DMS53 treated with DMSO at 0.1 percent for 48 hours (cell line): Measurements from ENCODE around the gene SESN3.
"Not testable (repeated sequence)": the region's sequence is repeated elsewhere in the genome, so short reads cannot be mapped to it uniquely, and the experiment has no call there.

Experiments
- DNase-seq: peaks from one replicate; lab custom pipeline; 2025; ENCODE audit not compliant: unreplicated experiment; lab: John Stamatoyannopoulos, UW

Gene SESN3, protein sequence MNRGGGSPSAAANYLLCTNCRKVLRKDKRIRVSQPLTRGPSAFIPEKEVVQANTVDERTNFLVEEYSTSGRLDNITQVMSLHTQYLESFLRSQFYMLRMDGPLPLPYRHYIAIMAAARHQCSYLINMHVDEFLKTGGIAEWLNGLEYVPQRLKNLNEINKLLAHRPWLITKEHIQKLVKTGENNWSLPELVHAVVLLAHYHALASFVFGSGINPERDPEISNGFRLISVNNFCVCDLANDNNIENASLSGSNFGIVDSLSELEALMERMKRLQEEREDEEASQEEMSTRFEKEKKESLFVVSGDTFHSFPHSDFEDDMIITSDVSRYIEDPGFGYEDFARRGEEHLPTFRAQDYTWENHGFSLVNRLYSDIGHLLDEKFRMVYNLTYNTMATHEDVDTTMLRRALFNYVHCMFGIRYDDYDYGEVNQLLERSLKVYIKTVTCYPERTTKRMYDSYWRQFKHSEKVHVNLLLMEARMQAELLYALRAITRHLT

DNA sequence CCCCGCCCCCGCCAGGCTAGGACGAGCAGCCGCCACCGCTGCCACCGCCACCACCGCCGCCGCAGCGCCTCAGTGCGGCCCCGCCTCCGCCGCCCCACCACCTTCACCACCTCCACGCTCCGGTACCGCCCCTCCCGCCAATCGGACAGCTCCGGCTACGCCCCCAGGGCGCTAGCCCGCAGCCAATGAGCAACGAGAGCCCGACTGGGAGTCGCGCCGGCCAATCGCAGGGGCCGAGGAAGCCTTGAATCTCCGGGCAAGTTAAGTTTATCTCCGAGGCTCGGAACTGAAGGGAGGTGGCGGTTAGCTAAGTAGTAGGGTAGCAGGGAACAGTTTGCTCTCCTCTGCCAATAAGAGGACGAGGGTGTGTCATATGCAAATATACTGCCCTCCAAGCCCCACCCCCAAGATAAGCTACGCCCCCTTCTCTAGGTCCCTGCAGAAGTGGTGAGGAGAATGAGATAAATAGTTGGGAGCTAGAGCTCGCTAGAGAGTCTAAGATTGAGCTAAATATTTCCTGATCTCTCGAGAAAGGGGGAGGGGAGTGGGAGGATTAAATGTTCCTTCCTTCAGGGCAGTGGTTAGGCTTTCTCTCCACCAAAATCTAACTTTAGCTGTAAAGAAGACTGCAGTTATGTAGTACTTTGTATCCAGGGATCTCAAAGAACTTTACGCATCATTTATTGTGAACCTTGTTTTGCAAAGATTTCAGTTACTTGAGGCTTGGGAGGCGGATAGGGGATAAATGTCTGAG lies at the start of gene SESN3:
Gene SESN3, minus strand, starts transcription at position 76 of the 754 bp plus-strand sequence. CDS start 342 bp downstream, outside the sequence.
- peak; percentile 100 for DNase-seq

DNA sequence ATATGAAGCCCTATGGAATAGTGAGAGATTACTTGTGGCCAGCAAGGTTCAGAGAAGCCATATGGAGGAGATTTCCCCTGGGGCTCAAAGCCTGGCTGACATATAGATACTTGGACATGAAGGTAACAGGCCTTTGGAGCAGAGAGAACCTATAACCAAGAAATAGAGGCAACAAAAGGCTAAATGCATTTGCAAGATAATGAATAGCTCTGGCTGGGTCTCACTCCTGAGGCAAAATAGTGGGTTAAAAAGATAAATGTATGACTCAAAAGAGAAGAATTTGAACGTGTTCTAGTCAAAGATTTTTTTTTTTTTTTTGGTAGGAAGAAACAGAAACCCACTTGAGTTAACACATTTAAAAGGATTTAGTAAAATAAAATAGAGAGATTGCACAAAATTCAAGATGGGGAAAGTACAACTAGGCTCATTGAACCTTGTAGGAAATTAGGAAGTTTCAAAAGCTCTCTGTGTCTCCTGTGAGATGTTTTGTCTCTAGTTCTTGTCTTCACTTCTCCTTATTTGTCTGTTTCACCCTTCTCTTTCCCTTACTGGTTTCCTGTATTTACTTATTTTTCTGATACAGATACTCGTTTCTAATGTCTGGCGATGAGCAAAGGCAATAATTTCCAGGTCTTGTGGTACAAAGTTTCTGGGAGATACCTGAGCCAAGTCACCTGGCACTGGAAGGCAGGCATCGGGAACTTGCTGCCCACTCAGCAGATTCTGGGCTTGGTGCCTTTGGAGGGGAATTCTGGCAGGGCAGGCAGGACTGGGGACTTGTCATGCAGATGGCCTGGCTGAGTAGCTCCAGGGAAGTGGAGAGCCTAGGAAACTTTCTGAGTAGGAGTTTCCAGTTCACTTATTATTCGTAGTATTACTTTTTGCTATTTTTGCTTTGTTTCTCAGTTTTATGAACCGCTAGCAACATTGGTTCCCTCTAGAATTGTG lies 49.2 kb upstream of the SESN3 start:
- no peak for DNase-seq

DNA sequence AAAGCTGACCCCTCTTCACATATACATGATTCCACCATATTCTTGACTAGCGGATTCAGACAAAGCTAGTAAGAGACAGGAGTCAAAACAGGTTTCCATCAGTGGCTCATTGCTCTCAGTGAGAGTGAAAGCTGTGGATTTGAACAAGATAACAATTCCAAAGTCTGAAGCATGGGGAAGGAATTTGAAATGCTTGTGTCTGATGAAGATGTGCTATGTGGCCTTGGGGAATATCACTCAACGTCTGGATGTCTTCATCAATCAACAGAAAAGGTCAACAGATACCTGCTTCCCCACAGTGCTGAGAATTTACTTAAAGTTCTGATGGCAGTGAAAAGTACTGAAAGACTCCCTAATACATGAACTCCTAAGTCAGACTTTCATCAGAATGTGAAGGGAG lies 46.9 kb upstream of the SESN3 start:
- DNase-seq = no peak

DNA sequence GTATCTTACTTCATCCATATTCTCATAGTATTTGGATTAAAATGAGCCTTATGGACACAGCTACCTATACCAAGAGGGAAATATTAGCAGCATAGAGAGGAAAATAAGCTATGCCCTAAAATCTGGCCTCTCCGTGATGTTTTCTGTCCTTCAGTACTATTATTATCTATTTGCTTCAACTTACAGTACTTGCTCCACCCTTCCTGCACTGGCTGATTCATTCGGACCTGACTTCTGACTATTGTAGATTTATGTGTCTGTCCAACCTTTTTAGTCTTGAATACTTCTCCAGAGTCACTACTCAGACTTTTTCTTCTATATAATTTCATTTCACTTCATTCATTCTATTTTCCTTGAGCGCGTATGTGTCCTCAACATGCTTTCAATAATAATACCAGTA lies 45.1 kb upstream of the SESN3 start:
- no peak for DNase-seq

DNA sequence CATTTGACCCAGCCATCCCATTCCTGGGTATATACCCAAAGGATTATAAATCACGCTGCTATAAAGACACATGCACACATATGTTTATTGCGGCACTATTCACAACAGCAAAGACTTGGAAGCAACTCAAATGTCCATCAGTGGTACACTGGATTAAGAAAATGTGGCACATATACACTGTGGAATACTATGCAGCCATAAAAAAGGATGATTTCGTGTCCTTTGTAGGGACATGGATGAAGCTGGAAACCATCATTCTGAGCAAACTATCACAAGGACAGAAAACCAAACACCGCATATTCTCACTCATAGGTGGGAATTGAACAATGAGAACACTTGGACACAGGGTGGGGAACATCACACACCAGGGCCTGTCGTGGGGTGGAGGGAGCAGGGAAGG lies 42.6 kb upstream of the SESN3 start:
- not testable (repeated sequence) for DNase-seq

DNA sequence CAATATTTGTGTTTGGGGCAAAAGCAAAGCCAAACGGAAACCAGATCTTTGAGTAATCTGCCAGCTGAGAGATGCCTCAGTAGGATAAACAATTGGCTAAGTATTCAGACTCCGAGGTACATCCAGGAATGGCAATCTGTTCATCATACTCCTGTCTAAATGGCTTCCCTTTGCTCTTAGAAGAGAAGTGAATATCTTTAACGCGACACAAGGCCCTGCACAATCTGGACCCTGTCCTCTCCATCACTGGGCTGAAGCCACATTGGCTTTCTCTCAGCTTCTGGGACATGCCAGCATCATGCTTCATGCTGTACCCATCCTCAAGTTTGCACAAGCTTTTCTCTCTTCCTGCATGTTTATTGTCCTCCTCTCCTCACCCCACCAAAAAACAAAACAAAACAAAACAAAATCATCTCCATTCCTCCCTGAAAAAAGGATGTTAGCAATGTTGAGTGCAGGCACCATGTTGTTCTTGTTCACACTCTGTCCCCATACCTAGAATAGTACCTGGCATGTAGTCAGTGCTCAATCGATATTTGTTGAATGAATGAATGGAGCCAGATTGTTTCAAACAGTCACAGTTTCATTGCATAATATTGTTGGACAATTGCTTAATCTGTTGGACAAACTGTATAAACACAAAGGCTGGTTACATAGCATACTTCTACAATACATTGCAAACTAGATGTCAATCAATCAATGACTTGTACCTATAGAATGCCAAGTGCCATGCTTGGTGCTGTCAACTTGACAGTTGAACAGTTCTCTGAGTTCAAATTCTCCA lies 38.2 kb upstream of the SESN3 start:
- no peak for DNase-seq

DNA sequence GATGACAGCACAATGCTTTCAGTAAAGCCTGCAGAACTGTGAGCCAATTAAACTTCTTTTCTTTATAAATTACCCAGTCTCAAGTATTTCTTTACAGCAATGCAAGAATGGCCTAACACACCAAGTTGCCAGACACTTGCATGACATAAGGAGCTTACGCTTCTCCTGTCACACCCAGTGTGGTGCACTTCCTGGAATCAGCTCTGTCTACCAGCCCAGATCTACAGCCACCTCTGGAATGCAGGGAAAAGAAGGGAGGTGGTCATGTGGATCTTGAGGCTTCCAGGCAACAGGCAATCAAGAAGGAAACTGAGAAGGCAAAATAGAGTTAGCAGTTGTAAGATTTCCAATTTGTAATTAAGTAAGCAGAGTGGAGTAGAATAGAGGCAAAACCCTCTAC lies 37.4 kb upstream of the SESN3 start:
- DNase-seq = no peak

DNA sequence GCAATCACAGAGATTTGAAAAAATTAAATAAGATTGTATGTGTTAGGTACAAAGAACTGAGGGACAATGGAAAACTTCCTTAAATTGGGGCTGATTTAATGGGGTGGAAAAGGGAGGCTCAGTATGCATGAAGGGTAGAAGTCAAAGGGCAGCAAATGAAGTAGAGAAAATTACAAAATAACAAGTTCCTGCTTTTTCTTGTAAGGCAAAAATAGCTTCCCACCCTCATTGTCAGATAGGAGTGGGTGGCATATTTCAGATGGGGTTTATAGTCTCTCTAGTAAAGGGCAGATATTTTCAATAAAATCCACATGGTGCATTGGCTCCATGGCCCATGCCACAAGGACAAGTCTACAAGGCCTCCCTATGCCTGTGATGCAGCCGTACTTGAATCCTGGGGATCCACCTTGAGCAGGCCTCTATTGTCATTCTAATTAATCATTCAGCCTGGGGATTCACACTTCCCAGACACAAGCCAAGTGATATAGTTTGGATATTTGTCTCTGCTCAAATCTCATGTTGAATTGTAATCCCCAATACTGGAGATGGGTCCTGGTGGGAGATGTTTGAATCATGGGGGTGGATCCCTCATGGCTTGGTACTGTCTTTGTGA lies 36.7 kb upstream of the SESN3 start:
- DNase-seq = no peak

DNA sequence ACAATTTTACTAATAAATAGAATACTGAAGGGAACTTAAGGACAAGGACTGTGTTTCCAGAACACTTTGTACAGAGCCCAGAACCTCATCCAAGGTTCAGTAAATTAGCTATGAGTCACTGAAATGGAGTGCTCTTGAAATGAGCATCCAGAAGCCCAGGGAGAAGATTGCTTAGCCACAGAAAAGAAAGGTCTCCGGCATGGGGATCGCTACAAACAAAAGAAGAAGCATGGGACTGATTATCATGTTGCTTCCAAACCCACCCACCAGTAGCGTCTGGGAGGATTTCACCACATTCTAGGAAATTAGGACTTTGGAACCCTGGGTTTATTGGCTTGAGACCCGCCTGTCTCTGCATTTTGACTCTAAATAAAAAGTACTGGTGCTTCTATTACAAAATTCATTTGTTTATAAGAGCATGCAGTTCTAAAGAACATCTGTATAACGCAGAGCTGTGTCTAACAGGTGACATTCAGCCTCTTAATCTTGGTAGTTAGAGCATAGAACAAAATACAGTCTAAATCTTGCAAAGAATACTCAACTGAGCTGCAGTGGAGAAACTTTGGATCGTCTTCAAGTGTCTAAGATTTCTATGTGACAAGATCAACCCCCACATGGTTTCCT lies 35.9 kb upstream of the SESN3 start:
- DNase-seq = peak; percentile 89

DNA sequence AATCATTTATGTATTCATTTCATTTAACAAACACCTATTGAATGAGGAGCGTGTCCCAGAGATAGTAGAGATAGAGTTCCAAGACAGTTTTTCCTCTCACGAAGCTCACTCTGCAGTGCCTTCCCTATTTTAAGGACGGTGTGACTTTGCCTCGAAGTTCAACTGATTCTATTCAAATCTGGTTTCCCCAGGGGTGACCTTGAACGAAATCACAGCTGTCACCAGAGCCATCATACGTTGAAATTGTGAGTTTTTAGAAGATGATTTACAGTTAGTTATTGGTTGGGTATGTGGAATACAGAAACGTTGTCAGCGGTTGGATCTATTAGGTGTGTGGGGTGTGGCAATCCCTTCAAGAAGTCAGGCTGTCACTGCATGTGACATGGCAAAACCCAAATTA lies 33.9 kb upstream of the SESN3 start:
- DNase-seq = no peak

DNA sequence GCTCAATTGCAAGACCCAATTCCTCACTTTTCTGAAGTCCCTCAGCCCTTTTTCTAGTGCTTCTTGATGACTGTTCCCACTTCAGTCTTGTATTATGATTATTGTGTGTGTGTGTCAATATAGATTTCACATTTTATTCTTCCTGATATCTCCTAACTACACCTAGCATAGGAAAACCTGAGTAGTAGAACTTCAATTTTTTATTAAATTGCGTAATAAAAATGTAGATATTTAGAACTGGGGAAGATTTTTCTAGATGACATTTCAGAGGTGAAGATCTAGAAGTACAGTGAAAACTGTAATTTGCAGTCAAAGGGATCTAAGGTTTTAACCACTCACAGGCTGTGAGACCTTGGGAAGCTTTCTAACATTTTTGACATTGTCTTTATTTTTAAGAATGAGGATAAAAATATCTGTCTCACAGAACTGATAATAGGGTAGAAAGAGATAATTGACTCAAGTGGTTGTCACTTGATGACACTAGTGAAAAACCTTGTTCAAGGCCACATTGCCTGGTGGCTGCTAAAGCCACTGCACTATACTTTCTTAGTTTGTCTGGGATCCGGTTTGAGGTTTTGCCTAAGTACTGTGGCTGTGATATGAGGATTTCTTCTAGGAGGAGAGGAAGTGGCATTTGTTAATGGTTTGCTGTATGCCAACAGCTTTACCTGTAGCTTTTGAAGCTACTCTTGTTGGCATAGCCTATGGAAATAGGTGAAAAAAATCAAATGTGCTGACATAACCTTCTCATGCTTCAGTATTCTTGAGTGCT lies 32.2 kb upstream of the SESN3 start:
- DNase-seq = no peak

DNA sequence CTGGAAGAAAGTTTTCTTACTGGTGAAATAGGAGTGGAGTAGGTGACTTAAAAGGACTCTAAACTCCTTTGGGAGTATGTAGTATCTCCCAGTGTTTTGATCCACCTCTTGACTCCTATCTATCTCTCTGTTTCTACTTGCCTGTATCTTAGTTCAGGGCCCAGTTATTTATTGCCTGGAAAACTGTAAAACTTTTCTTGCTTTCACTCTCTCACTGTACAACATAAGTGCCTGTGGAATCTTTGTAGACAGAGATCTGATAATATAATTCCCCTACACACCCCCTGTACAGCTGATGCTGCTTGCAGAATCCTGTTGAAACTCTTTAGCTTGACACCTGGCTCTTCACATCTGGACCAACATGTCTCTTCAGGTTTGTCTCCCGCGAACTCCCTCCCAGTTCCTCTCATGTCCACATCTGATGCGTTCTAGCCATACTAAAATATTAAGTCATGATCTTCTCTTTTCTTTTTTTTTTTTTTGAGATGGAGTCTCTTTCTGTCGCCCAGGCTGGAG lies 26.5 kb upstream of the SESN3 start:
- DNase-seq = no peak

DNA sequence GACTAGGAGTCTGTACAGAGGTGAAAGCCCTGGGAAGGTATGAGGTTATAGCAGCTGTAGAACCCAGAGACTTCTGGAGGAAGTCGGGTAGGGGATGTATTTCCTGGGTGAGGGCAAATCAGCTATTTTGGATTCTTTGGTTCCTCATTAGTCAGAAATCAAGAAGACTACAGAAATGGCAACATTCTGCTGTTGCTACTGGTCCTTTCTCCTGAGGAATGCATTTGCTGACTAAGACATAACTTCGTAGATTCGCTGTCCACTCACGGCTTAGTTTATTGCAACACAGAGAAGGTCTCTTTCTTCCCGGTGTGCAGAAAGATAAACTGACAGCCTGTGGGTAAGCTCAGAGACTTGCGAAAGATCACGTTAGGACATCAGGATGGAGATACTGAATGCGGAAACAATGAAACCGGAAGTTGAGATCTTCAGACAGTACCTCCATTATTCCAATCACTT lies 25.3 kb upstream of the SESN3 start:
- DNase-seq = no peak

DNA sequence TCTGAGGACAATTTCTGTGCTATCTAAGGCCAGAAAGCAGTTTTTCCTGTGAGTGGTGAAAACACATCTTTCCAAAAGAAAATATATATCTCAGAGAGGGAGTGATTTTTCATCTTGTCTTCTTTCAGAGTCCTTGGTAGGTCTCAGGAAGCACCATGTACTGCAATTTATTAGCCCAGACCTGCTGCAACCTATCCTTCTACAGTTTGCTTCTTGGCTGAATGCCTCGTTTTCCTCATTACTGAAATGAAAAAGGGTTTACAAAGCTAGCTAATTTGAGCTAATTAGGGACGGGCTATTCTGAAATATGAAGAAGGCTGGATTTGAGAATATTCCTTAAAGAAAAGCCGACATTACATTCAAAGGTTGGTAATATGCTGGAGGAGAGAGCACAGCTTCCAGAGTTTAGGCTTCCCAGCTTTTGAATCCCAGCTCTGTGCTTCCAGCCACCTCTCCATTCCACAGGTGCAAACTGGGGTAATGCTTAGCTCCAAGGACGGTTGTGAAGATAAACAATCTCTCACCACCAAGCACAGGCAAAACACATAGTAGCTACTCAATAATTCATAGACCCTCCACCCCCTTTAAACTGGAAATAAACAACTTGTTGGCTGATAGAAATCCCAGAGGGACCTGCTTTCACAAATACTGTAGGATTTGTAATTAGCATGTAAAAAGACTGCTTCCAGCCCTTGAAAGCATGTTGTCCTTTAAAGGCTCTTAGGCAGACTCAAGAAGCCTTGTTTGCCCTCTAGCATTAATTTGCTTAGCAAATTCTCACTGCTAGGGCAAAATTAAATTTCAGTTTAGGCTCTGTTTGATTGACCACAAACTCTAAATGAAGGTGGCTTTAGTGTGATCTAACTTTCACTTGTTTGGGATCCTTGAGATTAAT lies 24.5 kb upstream of the SESN3 start:
- no peak for DNase-seq

DNA sequence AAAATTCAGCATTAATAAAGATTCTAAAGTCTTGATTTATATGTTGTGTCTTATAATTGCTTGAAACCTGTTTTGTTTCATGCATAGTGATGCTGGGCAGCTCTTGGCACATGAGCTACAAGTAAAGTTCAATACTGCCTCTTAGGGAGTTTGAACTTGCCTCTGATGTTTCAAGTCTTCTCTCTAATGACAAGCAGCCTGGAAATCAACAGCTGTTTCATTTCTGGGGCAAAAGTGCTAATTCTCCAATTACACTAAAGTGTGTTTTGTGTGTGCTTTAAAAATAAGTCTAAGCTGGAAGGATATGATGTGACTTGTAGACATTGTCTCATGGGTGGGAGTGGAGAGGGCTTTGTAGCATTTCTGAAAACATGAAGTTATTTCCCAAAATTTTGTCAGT lies 23.7 kb upstream of the SESN3 start:
- DNase-seq = no peak

DNA sequence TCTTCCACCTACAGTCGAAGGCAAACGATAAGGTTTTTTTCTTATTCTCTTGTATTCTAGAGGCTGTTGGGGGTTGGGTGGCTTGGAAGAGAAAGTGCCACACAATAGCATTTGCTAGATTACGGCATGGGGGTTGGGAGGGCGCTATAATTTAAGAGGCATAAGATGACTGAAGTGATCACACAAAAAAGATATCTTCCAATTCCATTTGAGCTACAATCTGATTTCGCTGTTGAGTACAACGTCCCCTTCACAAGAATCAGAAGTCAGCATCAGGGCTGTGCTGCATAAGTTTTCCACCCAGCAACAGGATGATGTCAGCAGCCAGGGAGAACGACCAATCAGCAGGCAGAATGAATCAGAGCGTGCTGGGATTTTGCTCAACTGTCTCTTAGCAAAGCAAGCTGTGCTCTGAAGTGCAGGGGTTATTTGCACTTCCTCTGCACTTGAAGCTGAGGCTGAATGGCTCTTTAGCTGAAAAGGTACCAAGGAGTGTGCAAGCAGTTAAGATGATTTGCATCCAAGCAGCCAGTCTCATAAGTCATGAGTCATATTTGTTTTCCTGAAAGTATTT lies 23.2 kb upstream of the SESN3 start:
- DNase-seq = peak; percentile 99

DNA sequence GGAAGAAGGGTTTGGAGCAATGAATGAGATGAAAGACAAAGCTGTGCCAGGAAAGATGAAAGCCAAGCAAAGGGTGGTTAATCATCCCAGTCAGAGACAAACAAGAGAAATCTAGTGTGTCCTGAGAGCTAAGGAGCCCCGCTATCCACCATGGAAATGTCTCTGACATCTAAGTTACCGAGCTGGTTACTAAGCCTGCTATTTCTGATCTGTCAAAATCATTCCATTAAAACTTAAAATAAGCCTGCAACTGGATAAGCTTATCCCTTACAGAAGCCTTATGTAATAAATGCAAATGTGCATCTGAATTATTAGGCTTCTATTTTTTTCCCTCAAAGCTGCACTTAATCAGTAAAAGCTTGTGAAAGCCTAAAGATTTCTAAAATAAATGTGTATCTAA lies 22.1 kb upstream of the SESN3 start:
- no peak for DNase-seq
